MM.1S (cell line): Measurements from ENCODE around the gene GPR17.

ENCODE experiments used
- DNase-seq: peaks from one replicate; pipeline ENCODE4 v3.0.0-alpha.2; 2015
- H2AFZ ChIP-seq: fragments of 300-600 bp; sonication (generic); 2 replicates; pipeline ENCODE4 v1.6.0; 2016; ENCODE audit warnings: antibody characterized with exemption, low read length
- H3F3A ChIP-seq: fragments of 300-600 bp; sonication (generic); 2 replicates; pipeline ENCODE4 v1.6.1; 2016; ENCODE audit warnings: mild to moderate bottlenecking, antibody characterized with exemption, low read length, moderate library complexity, mixed read lengths; ENCODE audit not compliant: insufficient read depth
- H3K27ac ChIP-seq: fragments of 300-600 bp; sonication (generic); 2 replicates; pipeline ENCODE4 v1.5.1; 2016; ENCODE audit warnings: mild to moderate bottlenecking, low read length
- H3K27me3 ChIP-seq: fragments of 300-600 bp; sonication (generic); replicated peaks from 2 replicates; pipeline ENCODE4 v1.6.0; 2016; ENCODE audit warnings: low read length; ENCODE audit not compliant: insufficient read depth
- H3K36me3 ChIP-seq: fragments of 300-600 bp; sonication (generic); replicated peaks from 2 replicates; pipeline ENCODE4 v1.6.1; 2016; ENCODE audit warnings: mild to moderate bottlenecking, low read length, mixed read lengths; ENCODE audit not compliant: insufficient read depth
- H3K4me1 ChIP-seq: fragments of 300-600 bp; sonication (generic); 2 replicates; pipeline ENCODE4 v1.6.1; 2016; ENCODE audit warnings: low read length, mixed read lengths
- H3K4me2 ChIP-seq: fragments of 300-600 bp; sonication (generic); 2 replicates; pipeline ENCODE4 v1.6.0; 2016; ENCODE audit warnings: low read depth, low read length
- H3K4me3 ChIP-seq: fragments of 300-600 bp; sonication (generic); 2 replicates; pipeline ENCODE4 v1.5.1; 2016; ENCODE audit warnings: low read length, mixed read lengths
- H3K79me2 ChIP-seq: fragments of 300-600 bp; sonication (generic); 2 replicates; pipeline ENCODE4 v1.6.1; 2016; ENCODE audit warnings: mixed run types, low read length, mixed read lengths
- H3K9ac ChIP-seq: fragments of 300-600 bp; sonication (generic); 2 replicates; pipeline ENCODE4 v1.6.1; 2016; ENCODE audit warnings: low read length, mixed read lengths
- H3K9me2 ChIP-seq: fragments of 300-600 bp; sonication (generic); replicated peaks from 2 replicates; pipeline ENCODE4 v1.6.1; 2016; ENCODE audit warnings: mild to moderate bottlenecking, low read length, mixed read lengths; ENCODE audit not compliant: insufficient read depth
- H3K9me3 ChIP-seq: fragments of 300-600 bp; sonication (generic); replicated peaks from 2 replicates; pipeline ENCODE4 v1.6.1; 2016; ENCODE audit warnings: mild to moderate bottlenecking, low read length, mixed read lengths; ENCODE audit not compliant: insufficient read depth
- H4K20me1 ChIP-seq: fragments of 300-600 bp; sonication (generic); 2 replicates; pipeline ENCODE4 v1.6.1; 2016; ENCODE audit warnings: mild to moderate bottlenecking, low read length, moderate library complexity, mixed read lengths; ENCODE audit not compliant: insufficient read depth
- CTCF ChIP-seq: fragments of 300-600 bp; sonication (generic); IDR thresholded peaks from 2 replicates; pipeline ENCODE4 v1.5.1; 2016; ENCODE audit warnings: antibody characterized with exemption, low read length, mixed read lengths
- EZH2 ChIP-seq: fragments of 300-600 bp; sonication (generic); optimal IDR thresholded peaks from 2 replicates; pipeline ENCODE3; 2017; ENCODE audit warnings: low read depth, mild to moderate bottlenecking, antibody characterized with exemption, low read length, mixed read lengths
- EZH2phosphoT487 ChIP-seq: fragments of 300-600 bp; sonication (generic); IDR thresholded peaks from 2 replicates; pipeline ENCODE4 v1.6.1; 2018; ENCODE audit warnings: antibody characterized with exemption, low read length

Gene GPR17

GRCh38 chr2:127620866-127621265 is 25.1 kb upstream of the GPR17 start:
- no peaks in the 10 kb centered on the region for H4K20me1 ChIP-seq
- H3K36me3 ChIP-seq: no peaks in the 10 kb centered on the region
- no peak overlapping the region for H2AFZ ChIP-seq
- H3K79me2 ChIP-seq: no peaks in the 10 kb centered on the region
- no peak overlapping the region for H3K4me2 ChIP-seq
- no peak overlapping the region for H3K27ac ChIP-seq
- H3K4me3 ChIP-seq: no peak overlapping the region
- no peaks in the 10 kb centered on the region for H3K9me2 ChIP-seq
- no peak for DNase-seq
- no peaks in the 10 kb centered on the region for H3F3A ChIP-seq
- peaks cover 36% of the 10 kb centered on the region for H3K27me3 ChIP-seq
- no peaks in the 10 kb centered on the region for H3K4me1 ChIP-seq
- no peaks in the 10 kb centered on the region for H3K9me3 ChIP-seq
- TF ChIP-seq EZH2phosphoT487 (no peak), CTCF (no peak), EZH2 (no peak)
- no peak overlapping the region for H3K9ac ChIP-seq

- H3K4me3 ChIP-seq: no peak overlapping the region
- no peaks in the 10 kb centered on the region for H3K79me2 ChIP-seq
- H3K9me2 ChIP-seq: no peaks in the 10 kb centered on the region
- H3K36me3 ChIP-seq: no peaks in the 10 kb centered on the region
- H3K27me3 ChIP-seq: peaks cover 38% of the 10 kb centered on the region
- no peak overlapping the region for H3K9ac ChIP-seq
- no peaks in the 10 kb centered on the region for H4K20me1 ChIP-seq
- no peaks in the 10 kb centered on the region for H3F3A ChIP-seq
- no peak for DNase-seq
- H2AFZ ChIP-seq: no peak overlapping the region
- H3K9me3 ChIP-seq: no peaks in the 10 kb centered on the region
- H3K27ac ChIP-seq: no peak overlapping the region
- no peak overlapping the region for H3K4me2 ChIP-seq
- no peak for TF ChIP-seq CTCF
- TF ChIP-seq EZH2: no peak
- no peak for TF ChIP-seq EZH2phosphoT487
- no peaks in the 10 kb centered on the region for H3K4me1 ChIP-seq
Observed at GRCh38 chr2:127621981-127622431, 23.9 kb upstream of the GPR17 start.

- Histone ChIP-seq H3K9me3 (no peaks in the 10 kb centered on the region), H3K9me2 (no peaks in the 10 kb centered on the region), H4K20me1 (no peaks in the 10 kb centered on the region), H3K27me3 (peaks cover 46% of the 10 kb centered on the region), H3K4me1 (no peaks in the 10 kb centered on the region), H3K4me2 (no peak overlapping the region), H3K79me2 (no peaks in the 10 kb centered on the region), H3K36me3 (no peaks in the 10 kb centered on the region), H3F3A (no peaks in the 10 kb centered on the region), H2AFZ (no peak overlapping the region), H3K27ac (no peak overlapping the region), H3K9ac (no peak overlapping the region), H3K4me3 (no peak overlapping the region)
- DNase-seq: no peak
- TF ChIP-seq EZH2 (no peak), CTCF (no peak), EZH2phosphoT487 (no peak)
Observed at GRCh38 chr2:127622561-127623387, 23.2 kb upstream of the GPR17 start.
